Peyer's patch (tissue), 4 donors: ENCODE measurements around the gene COBL.

Source experiments
- POLR2A ChIP-seq, 2 donors: fragments of 450-650 bp; IDR thresholded peaks; one replicate each; pipeline ENCODE4 v1.5.1; 2017; ENCODE audit warnings: antibody characterized with exemption in 2 of 2, mild to moderate bottlenecking in 2 of 2, moderate library complexity in 2 of 2
- TF ChIP-seq, protein P1 (sequence below), 6 experiments: fragments of 450-650 bp in 4 of 6; fragments of 200-600 bp in 2 of 6; sonication (generic) in 1 of 6; IDR thresholded peaks; one replicate each; pipeline ENCODE4 v1.5.1; 2017 to 2019; ENCODE audit warnings: antibody characterized with exemption in 6 of 6, mild to moderate bottlenecking in 3 of 6, moderate library complexity in 1 of 6

DNA sequence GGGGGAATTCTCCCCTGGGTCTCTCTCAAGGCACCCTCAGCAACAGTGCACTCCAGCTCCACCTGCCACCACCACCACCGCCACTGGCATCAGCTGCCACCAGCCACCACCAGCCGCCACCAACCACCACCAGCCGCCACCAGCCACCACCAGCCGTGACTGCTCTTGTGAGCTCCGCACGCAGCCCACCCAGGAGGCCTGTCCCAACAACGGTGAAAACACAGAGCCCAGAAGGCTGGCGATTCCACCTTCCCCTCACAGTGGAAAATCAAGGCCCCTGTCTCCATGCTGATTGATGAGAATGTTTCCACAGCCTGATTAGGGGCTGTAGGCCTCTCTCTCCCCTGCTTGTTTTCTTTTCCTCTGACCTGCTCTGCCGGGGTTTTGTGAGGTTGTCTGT, 41.1 kb downstream of the COBL start:
- TF ChIP-seq, protein P1, sequence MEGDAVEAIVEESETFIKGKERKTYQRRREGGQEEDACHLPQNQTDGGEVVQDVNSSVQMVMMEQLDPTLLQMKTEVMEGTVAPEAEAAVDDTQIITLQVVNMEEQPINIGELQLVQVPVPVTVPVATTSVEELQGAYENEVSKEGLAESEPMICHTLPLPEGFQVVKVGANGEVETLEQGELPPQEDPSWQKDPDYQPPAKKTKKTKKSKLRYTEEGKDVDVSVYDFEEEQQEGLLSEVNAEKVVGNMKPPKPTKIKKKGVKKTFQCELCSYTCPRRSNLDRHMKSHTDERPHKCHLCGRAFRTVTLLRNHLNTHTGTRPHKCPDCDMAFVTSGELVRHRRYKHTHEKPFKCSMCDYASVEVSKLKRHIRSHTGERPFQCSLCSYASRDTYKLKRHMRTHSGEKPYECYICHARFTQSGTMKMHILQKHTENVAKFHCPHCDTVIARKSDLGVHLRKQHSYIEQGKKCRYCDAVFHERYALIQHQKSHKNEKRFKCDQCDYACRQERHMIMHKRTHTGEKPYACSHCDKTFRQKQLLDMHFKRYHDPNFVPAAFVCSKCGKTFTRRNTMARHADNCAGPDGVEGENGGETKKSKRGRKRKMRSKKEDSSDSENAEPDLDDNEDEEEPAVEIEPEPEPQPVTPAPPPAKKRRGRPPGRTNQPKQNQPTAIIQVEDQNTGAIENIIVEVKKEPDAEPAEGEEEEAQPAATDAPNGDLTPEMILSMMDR (IDR thresholded peaks at IDR 0.05): no peak
- TF ChIP-seq POLR2A (IDR thresholded peaks at IDR 0.05): no peak
